Measurements from ENCODE around the gene TLL1.

The TLL1 gene

GRCh38 chr4:166042510-166043055 is 169.5 kb downstream of the TLL1 start:
- DNase-seq (ENCODE audit: insufficient read length, low spot score) (no peak), FAIRE-seq (no peak)

- DNase-seq (ENCODE audit: insufficient read length, low spot score): no peak
- FAIRE-seq: no peak
Observed at GRCh38 chr4:166043801-166044200, 170.8 kb downstream of the TLL1 start.

- no peak for DNase-seq (ENCODE audit: insufficient read length, low spot score)
- no peak for FAIRE-seq
Observed at GRCh38 chr4:166044871-166045270, 171.8 kb downstream of the TLL1 start.

GRCh38 chr4:166045457-166045856 is 172.4 kb downstream of the TLL1 start:
- DNase-seq (ENCODE audit: insufficient read length, low spot score): no peak
- no peak for FAIRE-seq

- DNase-seq (ENCODE audit: insufficient read length, low spot score): no peak
- no peak for FAIRE-seq
Observed at GRCh38 chr4:166049036-166049435, 176.0 kb downstream of the TLL1 start.

- FAIRE-seq (no peak), DNase-seq (ENCODE audit: insufficient read length, low spot score) (no peak)
Observed at GRCh38 chr4:166064721-166065120, 191.7 kb downstream of the TLL1 start.

- no peak for FAIRE-seq
Observed at GRCh38 chr4:166065324-166065723, 192.3 kb downstream of the TLL1 start.

GRCh38 chr4:166066936-166067335 is 193.9 kb downstream of the TLL1 start:
- DNase-seq (ENCODE audit: insufficient read length, low spot score) (no peak), FAIRE-seq (no peak)

More at GRCh38 chr4:166065324-166065723, 192.3 kb downstream of the TLL1 start:
- DNase-seq (ENCODE audit: insufficient read length, low spot score): no peak

GRCh38 chr4:166067915-166068314 is 194.9 kb downstream of the TLL1 start:
- no peak for FAIRE-seq

GRCh38 chr4:166073783-166074182 is 200.7 kb downstream of the TLL1 start:
- no peak for FAIRE-seq
- DNase-seq (ENCODE audit: insufficient read length, low spot score): no peak

More at GRCh38 chr4:166067915-166068314, 194.9 kb downstream of the TLL1 start:
- DNase-seq (ENCODE audit: insufficient read length, low spot score): no peak

GRCh38 chr4:166075599-166075998 is 202.6 kb downstream of the TLL1 start:
- DNase-seq (ENCODE audit: insufficient read length, low spot score) (no peak), FAIRE-seq (no peak)

- DNase-seq (ENCODE audit: insufficient read length, low spot score) (no peak), FAIRE-seq (no peak)
Observed at GRCh38 chr4:166077782-166078181, 204.7 kb downstream of the TLL1 start.

- FAIRE-seq: no peak
- no peak for DNase-seq (ENCODE audit: insufficient read length, low spot score)
Observed at GRCh38 chr4:166078383-166078782, 205.3 kb downstream of the TLL1 start.

GRCh38 chr4:166078955-166079354 is 205.9 kb downstream of the TLL1 start:
- DNase-seq (ENCODE audit: insufficient read length, low spot score): no peak
- no peak for FAIRE-seq

GRCh38 chr4:166087569-166087968 is 214.5 kb downstream of the TLL1 start:
- FAIRE-seq: no peak

GRCh38 chr4:166088576-166088975 is 215.5 kb downstream of the TLL1 start:
- DNase-seq (ENCODE audit: insufficient read length, low spot score): no peak
- FAIRE-seq: no peak

More at GRCh38 chr4:166087569-166087968, 214.5 kb downstream of the TLL1 start:
- DNase-seq (ENCODE audit: insufficient read length, low spot score): no peak

GRCh38 chr4:166091146-166091545 is 218.1 kb downstream of the TLL1 start:
- FAIRE-seq: no peak
- DNase-seq (ENCODE audit: insufficient read length, low spot score): no peak

- no peak for FAIRE-seq
Observed at GRCh38 chr4:166091912-166092510, 219.0 kb downstream of the TLL1 start.

GRCh38 chr4:166092797-166093290 is 219.8 kb downstream of the TLL1 start:
- DNase-seq (ENCODE audit: insufficient read length, low spot score) (no peak), FAIRE-seq (no peak)

More at GRCh38 chr4:166091912-166092510, 219.0 kb downstream of the TLL1 start:
- peak; percentile 3 for DNase-seq (ENCODE audit: insufficient read length, low spot score)

GRCh38 chr4:166104623-166105022 is 231.6 kb downstream of the TLL1 start:
- FAIRE-seq: no peak

GRCh38 chr4:166121897-166122296 is 248.9 kb downstream of the TLL1 start:
- DNase-seq (ENCODE audit: insufficient read length, low spot score) (no peak), FAIRE-seq (no peak)

More at GRCh38 chr4:166104623-166105022, 231.6 kb downstream of the TLL1 start:
- DNase-seq (ENCODE audit: insufficient read length, low spot score): no peak

- no peak for FAIRE-seq
- no peak for DNase-seq (ENCODE audit: insufficient read length, low spot score)
Observed at GRCh38 chr4:166123546-166123945, 250.5 kb downstream of the TLL1 start.

Measured in GM19239 (cell line).